Body of pancreas (tissue), 4 donors: ENCODE results near the gene PHLDA2.

Experiments
- CTCF ChIP-seq, 7 experiments: fragments of 450-650 bp in 4 of 7; fragments of 200-600 bp in 3 of 7; sonication (generic) in 3 of 7; IDR thresholded peaks; one replicate each; pipeline ENCODE4 v1.5.1; 2016 to 2019; ENCODE audit warnings: antibody characterized with exemption in 7 of 7
- POLR2A ChIP-seq, 3 donors: fragments of 450-650 bp; IDR thresholded peaks; one replicate each; pipeline ENCODE4 v1.6.1; 2016; ENCODE audit warnings: antibody characterized with exemption in 3 of 3, mild to moderate bottlenecking in 2 of 3

- no peak for TF ChIP-seq POLR2A (IDR thresholded peaks at IDR 0.05)
- no peak for TF ChIP-seq CTCF (IDR thresholded peaks at IDR 0.05)
Observed at GRCh38 chr11:2904153-2905052, 24.8 kb downstream of the PHLDA2 start.
